Measurements from ENCODE around the gene ACOT9. TPM values are rescaled to one million over a fixed set of nuclear protein-coding genes. Genes with fewer than 3 reads are reported as not detected.

ACOT9 gene
- total RNA-seq, 4 donors from 2014 or later: 14.9 to 18.5 (median 16.2) TPM

DNA sequence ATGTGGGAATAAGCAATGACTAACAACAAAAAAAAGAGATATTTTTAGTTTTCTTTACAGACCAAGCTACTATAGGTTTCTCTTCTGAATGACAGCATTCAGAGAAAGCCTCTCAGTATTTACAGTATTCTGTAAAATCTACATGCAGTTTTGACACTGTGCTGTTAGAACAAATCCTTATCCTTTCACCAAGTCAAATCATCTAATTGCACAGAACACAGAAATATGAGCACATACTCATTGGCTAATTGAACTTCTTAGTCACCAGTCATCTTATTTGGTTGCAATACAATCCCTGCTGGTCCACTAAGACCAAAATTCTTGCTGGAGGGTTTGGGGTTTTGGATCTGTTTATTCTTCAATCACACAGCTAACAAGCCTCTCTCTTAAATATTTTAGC is 5.7 kb downstream of the ACOT9 start:
- H3K27me3 ChIP-seq: no peaks in the 10 kb centered on the region
- no peak overlapping the region for H3K27ac ChIP-seq
- TF ChIP-seq POLR2A (IDR thresholded peaks at IDR 0.05): no peak
- TF ChIP-seq POLR2AphosphoS5 (IDR thresholded peaks at IDR 0.05): no peak
- no peak for TF ChIP-seq EP300 (IDR thresholded peaks at IDR 0.05)
- no peak for TF ChIP-seq CTCF (IDR thresholded peaks at IDR 0.05)
- H3K4me3 ChIP-seq: no peak overlapping the region
- H3K9me3 ChIP-seq: no peaks in the 10 kb centered on the region
- no peak for DNase-seq (ENCODE audit: low spot score in 2 of 2)
- no peaks in the 10 kb centered on the region for H3K36me3 ChIP-seq
- no peaks in the 10 kb centered on the region for H3K4me1 ChIP-seq

DNA sequence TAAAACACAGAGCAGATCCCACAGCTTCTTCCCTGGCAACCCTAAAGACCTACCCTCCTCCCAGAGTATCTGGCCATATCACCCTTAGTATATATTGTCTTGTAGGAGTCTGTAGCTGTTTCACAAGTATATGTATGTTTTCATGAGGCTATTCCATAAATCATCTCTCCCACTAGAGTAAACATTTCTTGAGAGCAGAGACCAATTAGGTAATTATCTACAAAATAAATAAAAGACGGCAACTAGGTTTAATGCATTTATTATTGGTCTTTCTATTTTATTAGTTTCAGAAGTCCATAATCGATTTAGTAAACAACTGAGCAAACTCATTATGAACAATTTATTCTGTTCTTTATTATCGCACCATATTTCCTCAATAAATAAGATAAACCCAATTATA is 7.0 kb downstream of the ACOT9 start:
- Histone ChIP-seq H3K4me1 (no peaks in the 10 kb centered on the region), H3K36me3 (peaks cover 5% of the 10 kb centered on the region), H3K27ac (no peak overlapping the region), H3K27me3 (no peaks in the 10 kb centered on the region), H3K9me3 (no peaks in the 10 kb centered on the region), H3K4me3 (no peak overlapping the region)
- TF ChIP-seq POLR2A (IDR thresholded peaks at IDR 0.05): no peak
- no peak for TF ChIP-seq CTCF (IDR thresholded peaks at IDR 0.05)
- TF ChIP-seq POLR2AphosphoS5 (IDR thresholded peaks at IDR 0.05): no peak
- TF ChIP-seq EP300 (IDR thresholded peaks at IDR 0.05): no peak
- 52% methylated on average over 3 of the region's 3 CpGs for WGBS
- no peak for DNase-seq (ENCODE audit: low spot score in 2 of 2)

GRCh38 chrX:23732704-23733103 is 10.4 kb downstream of the ACOT9 start:
- Histone ChIP-seq H3K27me3 (no peaks in the 10 kb centered on the region), H3K4me1 (no peaks in the 10 kb centered on the region), H3K27ac (no peak overlapping the region), H3K36me3 (peaks cover 11% of the 10 kb centered on the region), H3K9me3 (no peaks in the 10 kb centered on the region), H3K4me3 (no peak overlapping the region)
- WGBS: 51% methylated on average over 5 of the region's 5 CpGs
- TF ChIP-seq EP300 (IDR thresholded peaks at IDR 0.05) (no peak), POLR2AphosphoS5 (IDR thresholded peaks at IDR 0.05) (no peak), CTCF (IDR thresholded peaks at IDR 0.05) (no peak), POLR2A (IDR thresholded peaks at IDR 0.05) (no peak)
- DNase-seq (ENCODE audit: low spot score in 2 of 2): no peak

- Histone ChIP-seq H3K4me1 (no peaks in the 10 kb centered on the region), H3K4me3 (no peak overlapping the region), H3K27ac (no peak overlapping the region), H3K9me3 (no peaks in the 10 kb centered on the region), H3K36me3 (peaks cover 11% of the 10 kb centered on the region), H3K27me3 (no peaks in the 10 kb centered on the region)
- TF ChIP-seq POLR2A (IDR thresholded peaks at IDR 0.05) (no peak), CTCF (IDR thresholded peaks at IDR 0.05) (no peak), EP300 (IDR thresholded peaks at IDR 0.05) (no peak), POLR2AphosphoS5 (IDR thresholded peaks at IDR 0.05) (no peak)
- 75% methylated on average over 1 of the region's 1 CpG for WGBS
- no peak for DNase-seq (ENCODE audit: low spot score in 2 of 2)
These were observed 11.1 kb downstream of the ACOT9 start for GRCh38 chrX:23731951-23732350.

- no peaks in the 10 kb centered on the region for H3K27me3 ChIP-seq
- no peak overlapping the region for H3K4me3 ChIP-seq
- TF ChIP-seq POLR2A (IDR thresholded peaks at IDR 0.05) (no peak), EP300 (IDR thresholded peaks at IDR 0.05) (no peak), CTCF (IDR thresholded peaks at IDR 0.05) (no peak), POLR2AphosphoS5 (IDR thresholded peaks at IDR 0.05) (no peak)
- no peak overlapping the region for H3K27ac ChIP-seq
- H3K36me3 ChIP-seq: peaks cover 11% of the 10 kb centered on the region
- no peaks in the 10 kb centered on the region for H3K9me3 ChIP-seq
- no peaks in the 10 kb centered on the region for H3K4me1 ChIP-seq
- no peak for DNase-seq (ENCODE audit: low spot score in 2 of 2)
- WGBS: 66% methylated on average over 1 of the region's 1 CpG
These were observed 13.9 kb downstream of the ACOT9 start for GRCh38 chrX:23729214-23729613.

All from suprapubic skin (tissue), 4 donors.